Smooth muscle cell (in vitro differentiated cells): ENCODE data around the gene HLA-DPA1. TPM values are rescaled to one million over a fixed set of nuclear protein-coding genes. Genes with fewer than 3 reads are reported as not detected.
A peak's percentile ranks its signal among the peaks of the same experiment; 100 is the strongest.

Experiments
- DNase-seq: peaks from one replicate; lab custom pipeline; 2025; ENCODE audit not compliant: unreplicated experiment; lab: John Stamatoyannopoulos, UW
- H2AFZ ChIP-seq: fragments of 200-600 bp; sonication (generic); 2 replicates; pipeline ENCODE4 v1.6.0; 2016; ENCODE audit warnings: antibody characterized with exemption, low read depth, mild to moderate bottlenecking
- H3F3A ChIP-seq: fragments of 200-600 bp; sonication (generic); 2 replicates; pipeline ENCODE4 v1.6.0; 2017; ENCODE audit warnings: antibody characterized with exemption, low read depth
- H3K27ac ChIP-seq: fragments of 200-600 bp; sonication (generic); 2 replicates; pipeline ENCODE4 v1.5.1; 2016; ENCODE audit warnings: low read depth, mild to moderate bottlenecking
- H3K27me3 ChIP-seq: fragments of 200-600 bp; sonication (generic); 2 replicates; pipeline ENCODE4 v1.6.1; 2016; ENCODE audit warnings: low read depth, mild to moderate bottlenecking
- H3K36me3 ChIP-seq: fragments of 200-600 bp; sonication (generic); 2 replicates; pipeline ENCODE4 v1.5.1; 2016; ENCODE audit warnings: low read depth
- H3K4me1 ChIP-seq: fragments of 200-600 bp; sonication (generic); 2 replicates; pipeline ENCODE4 v1.5.1; 2016; ENCODE audit warnings: low read depth
- H3K4me2 ChIP-seq: fragments of 200-600 bp; sonication (generic); 2 replicates; pipeline ENCODE4 v1.6.0; 2016; ENCODE audit warnings: mild to moderate bottlenecking
- H3K4me3 ChIP-seq: fragments of 200-600 bp; sonication (generic); 2 replicates; pipeline ENCODE4 v1.5.1; 2016; ENCODE audit warnings: mild to moderate bottlenecking
- H3K79me2 ChIP-seq: fragments of 200-600 bp; sonication (generic); 2 replicates; pipeline ENCODE4 v1.6.0; 2016; ENCODE audit warnings: low read depth, mild to moderate bottlenecking
- H3K9ac ChIP-seq: fragments of 200-600 bp; sonication (generic); 2 replicates; pipeline ENCODE4 v1.6.0; 2016; ENCODE audit warnings: low read depth
- H3K9me3 ChIP-seq: fragments of 200-600 bp; sonication (generic); replicated peaks from 2 replicates; pipeline ENCODE4 v1.5.1; 2016; ENCODE audit warnings: low read depth
- H4K20me1 ChIP-seq: fragments of 200-600 bp; sonication (generic); 2 replicates; pipeline ENCODE4 v1.6.0; 2016; ENCODE audit warnings: low read depth
- CTCF ChIP-seq: fragments of 200-600 bp; sonication (generic); IDR thresholded peaks from 2 replicates; pipeline ENCODE4 v1.5.1; 2017; ENCODE audit warnings: borderline replicate concordance, mild to moderate bottlenecking, antibody characterized with exemption; ENCODE audit not compliant: insufficient read depth, poor library complexity, severe bottlenecking
- WGBS: methylation state at CpG from one replicate; pipeline ENCODE4 v1.1.7; 2016; ENCODE audit warnings: low lambda C conversion rate; 5-methylcytosine and 5-hydroxymethylcytosine counted together
- polyA plus RNA-seq: library from polyadenylated mRNA; unstranded; fragments of >200 nt; fragmentation: Nextera tagmentation; extraction: Ambion mirVana; gene quantifications from 2 replicates; pipeline ENCODE4 v1.2.1, GENCODE V29; 2016
- total RNA-seq: library from RNA; depleted of rRNA; stranded (reverse); fragments of >200 nt; gene quantifications from 2 replicates; pipeline ENCODE4 v1.2.3, GENCODE V29; 2014

The HLA-DPA1 gene
- total and polyA plus RNA-seq, 2 experiments from 2014 or later, result 1.1 to 1.3 TPM

GRCh38 chr6:33015798-33016197 lies 57.7 kb downstream of the HLA-DPA1 start:
- Histone ChIP-seq H3K9ac (no peak overlapping the region), H3K79me2 (no peaks in the 10 kb centered on the region), H3K36me3 (no peaks in the 10 kb centered on the region), H4K20me1 (no peaks in the 10 kb centered on the region), H3K27ac (no peak overlapping the region), H2AFZ (no peak overlapping the region), H3F3A (no peaks in the 10 kb centered on the region), H3K4me3 (no peak overlapping the region), H3K27me3 (no peaks in the 10 kb centered on the region), H3K4me1 (no peaks in the 10 kb centered on the region), H3K4me2 (no peak overlapping the region), H3K9me3 (no peaks in the 10 kb centered on the region)
- no peak for DNase-seq
- no peak for TF ChIP-seq CTCF
- WGBS, result 81% methylated on average over 11 of the region's 11 CpGs

- H3F3A ChIP-seq, result no peaks in the 10 kb centered on the region
- H3K36me3 ChIP-seq, result no peaks in the 10 kb centered on the region
- WGBS, result 27% methylated on average over 6 of the region's 6 CpGs
- peaks cover 1% of the 10 kb centered on the region for H3K4me1 ChIP-seq
- DNase-seq, result no peak
- no peak overlapping the region for H2AFZ ChIP-seq
- peak; percentile 77 for TF ChIP-seq CTCF
- no peak overlapping the region for H3K9ac ChIP-seq
- H3K79me2 ChIP-seq, result no peaks in the 10 kb centered on the region
- H3K4me2 ChIP-seq, result no peak overlapping the region
- H3K4me3 ChIP-seq, result no peak overlapping the region
- H3K9me3 ChIP-seq, result no peaks in the 10 kb centered on the region
- H4K20me1 ChIP-seq, result no peaks in the 10 kb centered on the region
- H3K27ac ChIP-seq, result no peak overlapping the region
- H3K27me3 ChIP-seq, result no peaks in the 10 kb centered on the region
Measured at GRCh38 chr6:33014841-33015634, 58.4 kb downstream of the HLA-DPA1 start.

Other genes with a start within 250 kb of the HLA-DPA1 start
- gene TAP2, start 234.9 kb downstream of the HLA-DPA1 start, total RNA-seq, result 5.3 and 6.1 TPM in 2 replicates
- 0.40 and 1.5 TPM in 2 replicates for gene TAP2, start 234.9 kb downstream of the HLA-DPA1 start, polyA plus RNA-seq
- gene PSMB8, start 229.6 kb downstream of the HLA-DPA1 start, total RNA-seq, result 5.0 and 10.2 TPM in 2 replicates
- 16.7 and 22.2 TPM in 2 replicates for gene PSMB8, start 229.6 kb downstream of the HLA-DPA1 start, polyA plus RNA-seq
- 11.2 and 13.7 TPM in 2 replicates for gene TAP1, start 219.9 kb downstream of the HLA-DPA1 start, total RNA-seq
- 18.4 and 22.4 TPM in 2 replicates for gene TAP1, start 219.9 kb downstream of the HLA-DPA1 start, polyA plus RNA-seq
- 0.63 TPM in 1 of 2 replicates, not detected in the other for gene PSMB9, start 219.5 kb downstream of the HLA-DPA1 start, total RNA-seq
- 1.7 and 2.2 TPM in 2 replicates for gene PSMB9, start 219.5 kb downstream of the HLA-DPA1 start, polyA plus RNA-seq
- gene HLA-DMB, start 132.6 kb downstream of the HLA-DPA1 start, total RNA-seq, result not detected in 2 replicates
- not detected in 2 replicates for gene HLA-DMB, start 132.6 kb downstream of the HLA-DPA1 start, polyA plus RNA-seq
- 0.90 and 3.1 TPM in 2 replicates for gene HLA-DMA, start 120.6 kb downstream of the HLA-DPA1 start, total RNA-seq
- gene HLA-DMA, start 120.6 kb downstream of the HLA-DPA1 start, polyA plus RNA-seq, result 4.0 and 4.8 TPM in 2 replicates
- 205 and 244 TPM in 2 replicates for gene BRD2, start 105.1 kb downstream of the HLA-DPA1 start, total RNA-seq
- 162 and 197 TPM in 2 replicates for gene BRD2, start 105.1 kb downstream of the HLA-DPA1 start, polyA plus RNA-seq
- gene HLA-DOA, start 64.1 kb downstream of the HLA-DPA1 start, total RNA-seq, result 0.09 TPM in 1 of 2 replicates, not detected in the other
- 0.26 TPM in 1 of 2 replicates, not detected in the other for gene HLA-DOA, start 64.1 kb downstream of the HLA-DPA1 start, polyA plus RNA-seq
- gene HLA-DPB1, start 2.3 kb upstream of the HLA-DPA1 start, total RNA-seq, result 10.8 and 14.8 TPM in 2 replicates
- 19.4 and 20.3 TPM in 2 replicates for gene HLA-DPB1, start 2.3 kb upstream of the HLA-DPA1 start, polyA plus RNA-seq
- 0.36 and 1.1 TPM in 2 replicates for gene COL11A2, start 118.8 kb upstream of the HLA-DPA1 start, total RNA-seq
- gene COL11A2, start 118.8 kb upstream of the HLA-DPA1 start, polyA plus RNA-seq, result 1.2 and 1.5 TPM in 2 replicates
- gene RXRB, start 127.0 kb upstream of the HLA-DPA1 start, total RNA-seq, result 24.3 and 25.7 TPM in 2 replicates
- 28.2 and 33.7 TPM in 2 replicates for gene RXRB, start 127.0 kb upstream of the HLA-DPA1 start, polyA plus RNA-seq
- gene SLC39A7, start 127.2 kb upstream of the HLA-DPA1 start, total RNA-seq, result 112 and 140 TPM in 2 replicates
- gene SLC39A7, start 127.2 kb upstream of the HLA-DPA1 start, polyA plus RNA-seq, result 87.2 and 89.5 TPM in 2 replicates
- 2.9 and 4.9 TPM in 2 replicates for gene HSD17B8, start 131.0 kb upstream of the HLA-DPA1 start, total RNA-seq
- 3.7 and 9.6 TPM in 2 replicates for gene HSD17B8, start 131.0 kb upstream of the HLA-DPA1 start, polyA plus RNA-seq
- gene RING1, start 134.9 kb upstream of the HLA-DPA1 start, total RNA-seq, result 23.4 and 32.2 TPM in 2 replicates
- gene RING1, start 134.9 kb upstream of the HLA-DPA1 start, polyA plus RNA-seq, result 31.6 and 35.1 TPM in 2 replicates
- 23.1 and 34.7 TPM in 2 replicates for gene VPS52, start 198.2 kb upstream of the HLA-DPA1 start, total RNA-seq
- gene VPS52, start 198.2 kb upstream of the HLA-DPA1 start, polyA plus RNA-seq, result 22.6 and 37.0 TPM in 2 replicates
- gene RPS18, start 198.4 kb upstream of the HLA-DPA1 start, total RNA-seq, result 2,939 and 3,261 TPM in 2 replicates
- 1,790 and 1,848 TPM in 2 replicates for gene RPS18, start 198.4 kb upstream of the HLA-DPA1 start, polyA plus RNA-seq
- 2.9 and 4.6 TPM in 2 replicates for gene B3GALT4, start 203.5 kb upstream of the HLA-DPA1 start, total RNA-seq
- 6.1 and 14.6 TPM in 2 replicates for gene B3GALT4, start 203.5 kb upstream of the HLA-DPA1 start, polyA plus RNA-seq
- gene WDR46, start 215.6 kb upstream of the HLA-DPA1 start, total RNA-seq, result 52.5 and 67.9 TPM in 2 replicates
- gene WDR46, start 215.6 kb upstream of the HLA-DPA1 start, polyA plus RNA-seq, result 69.9 and 78.6 TPM in 2 replicates
- 21.4 and 33.8 TPM in 2 replicates for gene PFDN6, start 216.0 kb upstream of the HLA-DPA1 start, total RNA-seq
- gene PFDN6, start 216.0 kb upstream of the HLA-DPA1 start, polyA plus RNA-seq, result 23.1 and 24.0 TPM in 2 replicates
- gene RGL2, start 225.3 kb upstream of the HLA-DPA1 start, total RNA-seq, result 21.8 and 31.9 TPM in 2 replicates
- 55.6 and 58.7 TPM in 2 replicates for gene RGL2, start 225.3 kb upstream of the HLA-DPA1 start, polyA plus RNA-seq
- 30.2 and 34.7 TPM in 2 replicates for gene TAPBP, start 240.4 kb upstream of the HLA-DPA1 start, total RNA-seq
- 75.9 and 81.6 TPM in 2 replicates for gene TAPBP, start 240.4 kb upstream of the HLA-DPA1 start, polyA plus RNA-seq
- 9.6 and 11.0 TPM in 2 replicates for gene ZBTB22, start 244.1 kb upstream of the HLA-DPA1 start, total RNA-seq
- 22.9 and 24.9 TPM in 2 replicates for gene ZBTB22, start 244.1 kb upstream of the HLA-DPA1 start, polyA plus RNA-seq
- 19.0 and 23.7 TPM in 2 replicates for gene DAXX, start 249.3 kb upstream of the HLA-DPA1 start, total RNA-seq
- gene DAXX, start 249.3 kb upstream of the HLA-DPA1 start, polyA plus RNA-seq, result 38.3 and 51.3 TPM in 2 replicates